HT-29 (cell line): ENCODE results near the gene DERA. TPM values are rescaled to one million over a fixed set of nuclear protein-coding genes. Genes with fewer than 3 reads are reported as not detected.

ENCODE experiments used
- DNase-seq: peaks from one replicate; pipeline ENCODE4 v3.0.0-alpha.2; 2015; ENCODE audit warnings: low spot score
- total RNA-seq: library from RNA; depleted of rRNA; stranded (reverse); fragments of >200 nt; shearing (Covaris generic); gene quantifications from 2 replicates; pipeline ENCODE4 v1.2.3, GENCODE V29; 2014; rRNA removed

DERA gene
- total RNA-seq, 1 experiment from 2014 or later: 38.0 TPM

GRCh38 chr12:16074894-16075293, 163.8 kb downstream of the DERA start:
- no peak for DNase-seq

GRCh38 chr12:16075887-16076286, 164.8 kb downstream of the DERA start:
- DNase-seq: no peak

DNA sequence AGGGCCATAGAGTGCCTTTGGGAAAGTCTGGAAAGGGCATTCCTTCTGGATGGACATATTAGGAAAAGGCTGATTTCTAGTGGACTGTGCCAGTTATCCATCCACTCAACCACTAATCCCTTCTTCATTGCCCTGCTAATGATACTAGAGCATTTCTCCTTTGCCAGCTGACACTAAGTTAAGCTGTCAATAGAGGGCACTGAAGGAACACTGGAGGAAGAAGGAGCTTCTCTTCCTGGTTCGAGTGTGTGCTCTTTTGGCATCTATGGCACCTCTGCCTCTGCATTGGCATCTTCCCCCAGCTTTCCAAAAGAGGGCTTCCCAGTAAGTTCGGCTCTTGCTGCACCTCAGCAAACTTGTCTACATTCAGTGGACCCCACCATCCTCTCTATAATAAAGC, 165.4 kb downstream of the DERA start:
- DNase-seq: peak; percentile 57

GRCh38 chr12:16076970-16077522, 165.9 kb downstream of the DERA start:
- no peak for DNase-seq

DNA sequence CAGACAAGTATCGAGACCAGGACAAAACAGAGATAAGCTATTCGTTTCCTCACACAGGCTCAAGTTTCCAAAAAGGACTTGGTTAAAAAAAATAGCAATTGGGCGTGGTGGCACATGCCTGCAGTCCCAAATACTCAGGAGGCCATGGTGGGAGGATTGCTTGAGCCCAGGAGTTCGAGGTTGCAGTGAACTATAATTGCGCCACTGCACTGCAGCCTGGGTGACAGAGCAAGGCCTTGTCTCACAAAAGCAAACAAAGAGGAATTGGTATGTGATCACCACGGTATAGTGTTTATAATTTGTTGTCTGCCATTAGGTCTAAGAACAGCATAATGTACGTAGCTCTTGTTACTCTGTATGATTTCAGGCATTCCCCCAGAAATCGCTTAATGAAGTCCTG, 175.3 kb downstream of the DERA start:
- DNase-seq: no peak

DNA sequence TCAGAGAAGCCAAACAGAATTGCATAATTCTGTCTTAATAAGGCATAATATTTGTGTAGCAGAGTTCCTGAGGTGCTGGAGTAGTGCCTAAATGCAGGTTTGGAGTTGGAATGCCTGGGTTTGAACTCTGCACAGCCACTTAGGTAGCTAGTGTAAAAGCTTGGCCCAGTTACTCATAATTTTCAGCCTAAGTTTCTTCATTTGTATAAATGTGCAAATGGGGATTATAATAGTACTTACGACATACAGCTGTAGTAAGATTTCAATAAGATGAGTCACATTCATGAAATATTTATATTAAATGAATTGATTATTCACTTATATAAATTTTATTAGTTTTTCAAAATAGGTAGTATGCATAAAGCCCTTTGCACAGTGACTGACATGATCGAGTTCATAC, 175.8 kb downstream of the DERA start:
- DNase-seq: no peak

Other genes with a start within 250 kb of the DERA start
- gene EPS8, start 121.9 kb upstream of the DERA start, total RNA-seq: 169 and 189 TPM in 2 replicates
- 94.6 and 99.7 TPM in 2 replicates for gene STRAP, start 28.9 kb upstream of the DERA start, total RNA-seq